ENCODE results near the gene DEAF1.

DNA sequence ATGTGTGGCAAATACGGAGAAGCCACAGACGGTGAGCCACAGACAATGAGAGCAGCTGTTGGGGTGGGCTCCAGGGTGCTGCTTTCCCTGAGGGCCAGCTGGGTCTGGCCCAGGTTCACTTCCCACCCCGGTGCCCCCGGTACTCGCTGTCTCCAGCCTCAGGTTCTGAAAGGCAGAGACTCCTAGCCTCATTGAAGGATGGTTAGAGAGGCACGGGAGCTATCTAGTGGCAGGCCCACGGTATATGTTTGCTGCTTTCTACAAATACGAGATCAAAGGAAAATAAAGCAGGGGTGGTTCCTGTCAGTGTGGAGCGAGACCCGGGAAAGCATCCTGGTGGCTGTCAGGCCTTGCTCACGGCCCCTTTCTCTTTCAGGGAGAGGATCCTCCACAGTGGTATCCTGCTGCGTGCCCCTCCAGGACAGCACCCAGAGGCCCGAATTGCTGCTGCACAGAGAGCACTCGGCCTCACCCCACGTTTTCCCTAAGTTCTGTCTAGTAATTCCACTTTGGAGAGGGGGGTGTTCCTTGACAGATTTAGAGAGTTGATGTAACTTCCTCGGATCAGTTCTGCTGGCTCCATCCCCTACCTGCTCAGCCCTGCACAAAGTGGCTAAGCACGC lies 3.6 kb upstream of the DEAF1 start:
- TF ChIP-seq EZH2 (IDR thresholded peaks at IDR 0.05; ENCODE audit: low read length): no peak
- TF ChIP-seq, protein P1, sequence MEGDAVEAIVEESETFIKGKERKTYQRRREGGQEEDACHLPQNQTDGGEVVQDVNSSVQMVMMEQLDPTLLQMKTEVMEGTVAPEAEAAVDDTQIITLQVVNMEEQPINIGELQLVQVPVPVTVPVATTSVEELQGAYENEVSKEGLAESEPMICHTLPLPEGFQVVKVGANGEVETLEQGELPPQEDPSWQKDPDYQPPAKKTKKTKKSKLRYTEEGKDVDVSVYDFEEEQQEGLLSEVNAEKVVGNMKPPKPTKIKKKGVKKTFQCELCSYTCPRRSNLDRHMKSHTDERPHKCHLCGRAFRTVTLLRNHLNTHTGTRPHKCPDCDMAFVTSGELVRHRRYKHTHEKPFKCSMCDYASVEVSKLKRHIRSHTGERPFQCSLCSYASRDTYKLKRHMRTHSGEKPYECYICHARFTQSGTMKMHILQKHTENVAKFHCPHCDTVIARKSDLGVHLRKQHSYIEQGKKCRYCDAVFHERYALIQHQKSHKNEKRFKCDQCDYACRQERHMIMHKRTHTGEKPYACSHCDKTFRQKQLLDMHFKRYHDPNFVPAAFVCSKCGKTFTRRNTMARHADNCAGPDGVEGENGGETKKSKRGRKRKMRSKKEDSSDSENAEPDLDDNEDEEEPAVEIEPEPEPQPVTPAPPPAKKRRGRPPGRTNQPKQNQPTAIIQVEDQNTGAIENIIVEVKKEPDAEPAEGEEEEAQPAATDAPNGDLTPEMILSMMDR (optimal IDR thresholded peaks at IDR 0.05 in 1 of 3, IDR thresholded peaks at IDR 0.05 in 1 of 3, conservative IDR thresholded peaks at IDR 0.05 in 1 of 3; ENCODE audit: extremely low read depth in 1 of 3, insufficient read depth in 2 of 3, low read length in 3 of 3): no peak

Data from keratinocyte (primary cell).